Type B pancreatic cell (in vitro differentiated cells): Measurements from ENCODE around the gene ZBTB14. TPM values are rescaled to one million over a fixed set of nuclear protein-coding genes. Genes with fewer than 3 reads are reported as not detected.

Experiments
- DNase-seq: peaks from one replicate; pipeline ENCODE4 v3.0.0; 2021; ENCODE audit warnings: mixed read lengths; ENCODE audit not compliant: unreplicated experiment; ENCODE audit errors: extremely low spot score
- H3K27ac Mint-ChIP-seq: 2 replicates; pipeline ENCODE4 v1.8.0; 2021; ENCODE audit warnings: mild to moderate bottlenecking, mixed read lengths
- H3K27me3 Mint-ChIP-seq: 2 replicates; pipeline ENCODE4 v1.8.0; 2021; ENCODE audit warnings: mixed read lengths
- H3K36me3 Mint-ChIP-seq: 2 replicates; pipeline ENCODE4 v1.8.0; 2021; ENCODE audit warnings: mixed read lengths
- H3K4me1 Mint-ChIP-seq: one replicate; pipeline ENCODE4 v1.8.0; 2021; ENCODE audit warnings: mixed read lengths; ENCODE audit not compliant: unreplicated experiment
- H3K4me3 Mint-ChIP-seq: 2 replicates; pipeline ENCODE4 v1.8.0; 2021; ENCODE audit warnings: mild to moderate bottlenecking, mixed read lengths
- H3K9me3 Mint-ChIP-seq: 2 replicates; pipeline ENCODE4 v1.8.0; 2021; ENCODE audit warnings: mixed read lengths
- CTCF ChIP-seq: fragments of 200-600 bp; sonication (generic); conservative IDR thresholded peaks from 2 replicates; pipeline ENCODE4 v1.5.0; 2021; ENCODE audit warnings: antibody characterized with exemption, mild to moderate bottlenecking
- total RNA-seq: library from RNA; stranded (reverse); gene quantifications from 2 replicates; pipeline ENCODE4 v1.2.1, GENCODE V29; 2021; ENCODE audit warnings: low replicate concordance

Gene ZBTB14
- total RNA-seq, 1 donor from 2014 or later, result 12.8 TPM

- DNase-seq, result no peak
- H3K9me3 Mint-ChIP-seq, result no peaks in the 10 kb centered on the region
- H3K36me3 Mint-ChIP-seq, result peaks cover 16% of the 10 kb centered on the region
- TF ChIP-seq CTCF, result no peak
- H3K27ac Mint-ChIP-seq, result no peak overlapping the region
- no peaks in the 10 kb centered on the region for H3K4me1 Mint-ChIP-seq
- no peak overlapping the region for H3K4me3 Mint-ChIP-seq
- H3K27me3 Mint-ChIP-seq, result no peaks in the 10 kb centered on the region
Observed at GRCh38 chr18:5287854-5288253, 7.7 kb downstream of the ZBTB14 start.

GRCh38 chr18:5286525-5286924 lies 9.0 kb downstream of the ZBTB14 start:
- Mint-ChIP-seq H3K36me3 (peaks cover 9% of the 10 kb centered on the region), H3K4me3 (no peak overlapping the region), H3K27ac (no peak overlapping the region)

GRCh38 chr18:5285326-5285725 lies 10.2 kb downstream of the ZBTB14 start:
- H3K36me3 Mint-ChIP-seq, result no peaks in the 10 kb centered on the region
- no peak for TF ChIP-seq CTCF
- H3K4me1 Mint-ChIP-seq, result no peaks in the 10 kb centered on the region
- H3K9me3 Mint-ChIP-seq, result no peaks in the 10 kb centered on the region
- no peak overlapping the region for H3K27ac Mint-ChIP-seq
- H3K4me3 Mint-ChIP-seq, result no peak overlapping the region
- H3K27me3 Mint-ChIP-seq, result no peaks in the 10 kb centered on the region
- DNase-seq, result no peak

More at GRCh38 chr18:5286525-5286924, 9.0 kb downstream of the ZBTB14 start:
- H3K27me3 Mint-ChIP-seq, result no peaks in the 10 kb centered on the region
- TF ChIP-seq CTCF, result no peak
- no peak for DNase-seq
- H3K4me1 Mint-ChIP-seq, result no peaks in the 10 kb centered on the region
- H3K9me3 Mint-ChIP-seq, result no peaks in the 10 kb centered on the region

GRCh38 chr18:5284808-5285207 lies 10.7 kb downstream of the ZBTB14 start:
- Mint-ChIP-seq H3K4me1 (no peaks in the 10 kb centered on the region), H3K9me3 (peaks cover 3% of the 10 kb centered on the region), H3K27ac (no peak overlapping the region), H3K36me3 (no peaks in the 10 kb centered on the region), H3K4me3 (no peak overlapping the region), H3K27me3 (no peaks in the 10 kb centered on the region)
- no peak for DNase-seq
- TF ChIP-seq CTCF, result no peak

- no peak overlapping the region for H3K27ac Mint-ChIP-seq
- H3K9me3 Mint-ChIP-seq, result peaks cover 5% of the 10 kb centered on the region
- H3K27me3 Mint-ChIP-seq, result peaks cover 4% of the 10 kb centered on the region
- TF ChIP-seq CTCF, result no peak
- H3K4me3 Mint-ChIP-seq, result no peak overlapping the region
- no peaks in the 10 kb centered on the region for H3K4me1 Mint-ChIP-seq
- H3K36me3 Mint-ChIP-seq, result no peaks in the 10 kb centered on the region
- no peak for DNase-seq
Observed at GRCh38 chr18:5282770-5283169, 12.8 kb downstream of the ZBTB14 start.

- peaks cover 10% of the 10 kb centered on the region for H3K27me3 Mint-ChIP-seq
- H3K4me3 Mint-ChIP-seq, result no peak overlapping the region
- no peaks in the 10 kb centered on the region for H3K36me3 Mint-ChIP-seq
- TF ChIP-seq CTCF, result no peak
- H3K9me3 Mint-ChIP-seq, result peaks cover 5% of the 10 kb centered on the region
- H3K27ac Mint-ChIP-seq, result no peak overlapping the region
- no peaks in the 10 kb centered on the region for H3K4me1 Mint-ChIP-seq
- no peak for DNase-seq
Observed at GRCh38 chr18:5276947-5277346, 18.6 kb downstream of the ZBTB14 start.
